Stomach (tissue), 4 donors: ENCODE data around the gene SMTNL2.

Source experiments
- POLR2A ChIP-seq, 4 donors: fragments of 450-650 bp; IDR thresholded peaks; one replicate each; pipeline ENCODE4 v1.6.1; 2016; ENCODE audit warnings: antibody characterized with exemption in 4 of 4, control low read depth in 2 of 4, mild to moderate bottlenecking in 1 of 4, moderate library complexity in 1 of 4
- TF ChIP-seq, protein P1 (sequence below), 7 experiments: fragments of 450-650 bp in 4 of 7; fragments of 200-600 bp in 3 of 7; sonication (generic) in 3 of 7; IDR thresholded peaks; one replicate each; pipeline ENCODE4 v1.5.1; 2016 to 2019; ENCODE audit warnings: antibody characterized with exemption in 7 of 7, control low read depth in 2 of 7, mild to moderate bottlenecking in 1 of 7

- TF ChIP-seq, protein P1, sequence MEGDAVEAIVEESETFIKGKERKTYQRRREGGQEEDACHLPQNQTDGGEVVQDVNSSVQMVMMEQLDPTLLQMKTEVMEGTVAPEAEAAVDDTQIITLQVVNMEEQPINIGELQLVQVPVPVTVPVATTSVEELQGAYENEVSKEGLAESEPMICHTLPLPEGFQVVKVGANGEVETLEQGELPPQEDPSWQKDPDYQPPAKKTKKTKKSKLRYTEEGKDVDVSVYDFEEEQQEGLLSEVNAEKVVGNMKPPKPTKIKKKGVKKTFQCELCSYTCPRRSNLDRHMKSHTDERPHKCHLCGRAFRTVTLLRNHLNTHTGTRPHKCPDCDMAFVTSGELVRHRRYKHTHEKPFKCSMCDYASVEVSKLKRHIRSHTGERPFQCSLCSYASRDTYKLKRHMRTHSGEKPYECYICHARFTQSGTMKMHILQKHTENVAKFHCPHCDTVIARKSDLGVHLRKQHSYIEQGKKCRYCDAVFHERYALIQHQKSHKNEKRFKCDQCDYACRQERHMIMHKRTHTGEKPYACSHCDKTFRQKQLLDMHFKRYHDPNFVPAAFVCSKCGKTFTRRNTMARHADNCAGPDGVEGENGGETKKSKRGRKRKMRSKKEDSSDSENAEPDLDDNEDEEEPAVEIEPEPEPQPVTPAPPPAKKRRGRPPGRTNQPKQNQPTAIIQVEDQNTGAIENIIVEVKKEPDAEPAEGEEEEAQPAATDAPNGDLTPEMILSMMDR (IDR thresholded peaks at IDR 0.05), result no peak
- no peak for TF ChIP-seq POLR2A (IDR thresholded peaks at IDR 0.05)
These were observed 10.7 kb upstream of the SMTNL2 start for GRCh38 chr17:4573669-4574068.
